H9 (cell line): ENCODE measurements around the gene DHX30. TPM values are rescaled to one million over a fixed set of nuclear protein-coding genes. Genes with fewer than 3 reads are reported as not detected.

Source experiments
- DNase-seq: peaks from one replicate; pipeline ENCODE4 v3.0.0-alpha.2; 2017
- H2AFZ ChIP-seq: one replicate; pipeline ENCODE4 v1.6.1; 2013; ENCODE audit warnings: mild to moderate bottlenecking, low read length, control low read depth, moderate library complexity
- H2AK5ac ChIP-seq: 2 replicates; pipeline ENCODE4 v1.6.1; 2013; ENCODE audit warnings: low read length, control low read depth, mixed read lengths; ENCODE audit not compliant: insufficient read length
- H2BK120ac ChIP-seq: one replicate; pipeline ENCODE4 v1.6.1; 2013; ENCODE audit warnings: low read depth, mild to moderate bottlenecking, low read length, control low read depth, inconsistent platforms; ENCODE audit not compliant: poor library complexity, severe bottlenecking
- H2BK12ac ChIP-seq: 2 replicates; pipeline ENCODE4 v1.6.1; 2013; ENCODE audit warnings: low read length, control low read depth, mixed read lengths, low read depth; ENCODE audit not compliant: insufficient read length
- H2BK15ac ChIP-seq: 2 replicates; pipeline ENCODE4 v1.6.1; 2013; ENCODE audit warnings: low read depth, low read length, control low read depth
- H2BK20ac ChIP-seq: one replicate; pipeline ENCODE4 v1.6.1; 2013; ENCODE audit warnings: low read depth, mild to moderate bottlenecking, low read length, control low read depth, inconsistent platforms; ENCODE audit not compliant: poor library complexity, severe bottlenecking
- H2BK5ac ChIP-seq: 2 replicates; pipeline ENCODE4 v1.6.1; 2013; ENCODE audit warnings: low read length, control low read depth, mixed read lengths; ENCODE audit not compliant: insufficient read length
- H3K14ac ChIP-seq: 2 replicates; pipeline ENCODE4 v1.6.1; 2013; ENCODE audit warnings: low read length, control low read depth; ENCODE audit not compliant: insufficient read depth
- H3K18ac ChIP-seq: 2 replicates; pipeline ENCODE4 v1.6.1; 2013; ENCODE audit warnings: low read depth, mild to moderate bottlenecking, mixed read lengths, low read length, control low read depth; ENCODE audit not compliant: insufficient read length
- H3K23ac ChIP-seq: 2 replicates; pipeline ENCODE4 v1.6.1; 2013; ENCODE audit warnings: low read length, control low read depth, mixed read lengths, low read depth; ENCODE audit not compliant: insufficient read length
- H3K23me2 ChIP-seq: 2 replicates; pipeline ENCODE4 v1.6.1; 2013; ENCODE audit warnings: low read depth, mild to moderate bottlenecking, mixed read lengths, low read length, control low read depth; ENCODE audit not compliant: insufficient read length, poor library complexity, severe bottlenecking
- H3K27ac ChIP-seq: 2 replicates; pipeline ENCODE4 v1.5.1; 2013; ENCODE audit warnings: low read length, control low read depth, mixed read lengths, low read depth; ENCODE audit not compliant: insufficient read length
- H3K27me3 ChIP-seq: 2 replicates; pipeline ENCODE4 v1.6.1; 2013; ENCODE audit warnings: low read length, control low read depth, inconsistent platforms; ENCODE audit not compliant: insufficient read depth
- H3K4ac ChIP-seq: 2 replicates; pipeline ENCODE4 v1.6.1; 2013; ENCODE audit warnings: low read depth, mild to moderate bottlenecking, control low read depth, inconsistent platforms, low read length, moderate library complexity
- H3K4me1 ChIP-seq: 2 replicates; pipeline ENCODE4 v1.6.1; 2013; ENCODE audit warnings: low read length, control low read depth, inconsistent platforms; ENCODE audit not compliant: insufficient read depth
- H3K4me2 ChIP-seq: 2 replicates; pipeline ENCODE4 v1.6.1; 2013; ENCODE audit warnings: low read length, control low read depth, mixed read lengths; ENCODE audit not compliant: insufficient read length, insufficient read depth
- H3K56ac ChIP-seq: 2 replicates; pipeline ENCODE4 v1.6.1; 2013; ENCODE audit warnings: low read depth, mild to moderate bottlenecking, mixed read lengths, low read length, control low read depth; ENCODE audit not compliant: insufficient read length
- H3K79me1 ChIP-seq: 2 replicates; pipeline ENCODE4 v1.6.1; 2013; ENCODE audit warnings: low read depth, mild to moderate bottlenecking, moderate library complexity, low read length, control low read depth, inconsistent platforms; ENCODE audit not compliant: insufficient read depth, poor library complexity, severe bottlenecking
- H3K79me2 ChIP-seq: 2 replicates; pipeline ENCODE4 v1.6.1; 2013; ENCODE audit warnings: low read length, control low read depth, inconsistent platforms; ENCODE audit not compliant: insufficient read depth
- H3K9ac ChIP-seq: 2 replicates; pipeline ENCODE4 v1.6.1; 2013; ENCODE audit warnings: low read length, control low read depth, mixed read lengths; ENCODE audit not compliant: insufficient read length; ENCODE audit errors: extremely low read depth
- H3K9me3 ChIP-seq: one replicate; pipeline ENCODE4 v1.6.1; 2013; ENCODE audit warnings: low read depth, low read length, inconsistent platforms; ENCODE audit not compliant: control insufficient read depth
- H3T11ph ChIP-seq: one replicate; pipeline ENCODE4 v1.6.1; 2013; ENCODE audit warnings: mild to moderate bottlenecking, low read length, control low read depth, inconsistent platforms
- H4K20me1 ChIP-seq: one replicate; pipeline ENCODE4 v1.6.1; 2013; ENCODE audit not compliant: control insufficient read depth, insufficient read length, insufficient read depth
- H4K5ac ChIP-seq: 2 replicates; pipeline ENCODE4 v1.6.1; 2013; ENCODE audit warnings: low read depth, mild to moderate bottlenecking, mixed read lengths, low read length, control low read depth; ENCODE audit not compliant: insufficient read length
- H4K8ac ChIP-seq: replicated peaks from 2 replicates; pipeline ENCODE4 v1.6.1; 2013; ENCODE audit warnings: low read length, control low read depth, mixed read lengths, low read depth; ENCODE audit not compliant: insufficient read length
- H4K91ac ChIP-seq: 2 replicates; pipeline ENCODE4 v1.6.1; 2013; ENCODE audit warnings: low read depth, mild to moderate bottlenecking, moderate library complexity, mixed read lengths, low read length, control low read depth; ENCODE audit not compliant: insufficient read length
- H3K27ac Mint-ChIP-seq, 3 experiments: 2 replicates in 2 of 3; 3 replicates in 1 of 3; pipeline ENCODE4 v1.8.0; 2020 to 2021; ENCODE audit warnings: mixed read lengths in 3 of 3, mild to moderate bottlenecking in 1 of 3, moderate library complexity in 1 of 3
- H3K27me3 Mint-ChIP-seq: 2 replicates; pipeline ENCODE4 v1.8.0; 2021; ENCODE audit warnings: low read depth, mild to moderate bottlenecking, moderate library complexity, mixed read lengths
- H3K36me3 Mint-ChIP-seq, 3 experiments: 2 replicates in 2 of 3; 3 replicates in 1 of 3; pipeline ENCODE4 v1.8.0; 2020 to 2021; ENCODE audit warnings: low read depth in 3 of 3, mixed read lengths in 3 of 3; ENCODE audit not compliant: insufficient read depth in 1 of 3
- H3K4me1 Mint-ChIP-seq, 2 experiments: 2 replicates each; pipeline ENCODE4 v1.8.0; 2020; ENCODE audit warnings: mixed read lengths in 2 of 2
- H3K4me3 Mint-ChIP-seq, 2 experiments: 2 replicates in 1 of 2; 3 replicates in 1 of 2; pipeline ENCODE4 v1.8.0; 2020 to 2021; ENCODE audit warnings: mild to moderate bottlenecking in 2 of 2, mixed read lengths in 2 of 2, moderate library complexity in 1 of 2
- H3K9me3 Mint-ChIP-seq, 2 experiments: 2 replicates in 1 of 2; 3 replicates in 1 of 2; pipeline ENCODE4 v1.8.0; 2020; ENCODE audit warnings: mild to moderate bottlenecking in 2 of 2, mixed read lengths in 2 of 2, moderate library complexity in 1 of 2
- WGBS: extraction: QIAGEN DNeasy Blood & Tissue Kit; methylation state at CpG from one replicate; pipeline ENCODE4 v1.1.7; 2013; ENCODE audit warnings: missing lambda C conversion rate, low lambda C conversion rate, mixed read lengths; ENCODE audit not compliant: insufficient read length; ENCODE audit errors: extremely low coverage; 5-methylcytosine and 5-hydroxymethylcytosine counted together
- total RNA-seq: library from RNA; stranded (reverse); gene quantifications from 2 replicates; pipeline ENCODE4 v1.2.1, GENCODE V29; 2021
- TF ChIP-seq, protein P1 (sequence below): fragments of 200-600 bp; sonication (generic); conservative IDR thresholded peaks from 3 replicates; pipeline ENCODE4 v1.8.0; 2021; ENCODE audit warnings: antibody characterized with exemption, mild to moderate bottlenecking

DHX30 gene
- total RNA-seq, 1 experiment from 2014 or later = 107 TPM

DNA sequence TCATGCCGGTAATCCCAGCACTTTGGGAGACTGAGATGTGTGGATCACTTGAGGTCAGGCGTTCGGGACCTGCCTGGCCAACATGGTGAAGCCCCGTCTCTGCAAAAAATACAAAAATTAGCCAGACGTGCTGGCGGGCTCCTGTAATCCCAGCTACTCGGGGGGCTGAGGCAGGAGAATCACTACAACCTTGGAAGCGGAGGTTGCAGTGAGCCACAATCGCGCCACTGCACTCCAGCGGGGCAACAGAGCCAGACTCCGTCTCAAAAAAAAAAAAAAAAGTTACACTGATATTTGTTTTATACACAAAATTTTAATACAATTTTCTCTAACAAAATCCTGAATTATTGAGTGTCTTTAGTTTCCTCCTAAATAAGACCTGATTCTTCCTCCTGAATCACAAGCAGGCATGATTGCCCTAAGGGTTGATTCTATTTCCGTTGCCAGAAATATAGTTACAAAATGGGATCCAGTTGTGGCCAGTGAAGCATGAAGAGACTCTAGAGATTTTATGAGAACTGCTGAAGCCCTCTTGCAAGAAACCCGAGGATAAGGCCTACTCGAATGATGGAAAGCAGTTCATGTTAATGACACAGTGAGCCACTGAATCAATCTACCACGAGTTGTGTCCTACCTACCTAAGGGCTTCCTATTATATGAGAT is 11.6 kb upstream of the DHX30 start:
- no CpG with 5 or more reads among the region's 16 CpGs for WGBS

More for the DNA sequence above, 11.6 kb upstream of the DHX30 start:
- Histone ChIP-seq H3K23me2 (no peaks in the 10 kb centered on the region), H2BK5ac (no peak overlapping the region), H3K4me1 (no peaks in the 10 kb centered on the region), H3K9ac (no peak overlapping the region), H4K20me1 (no peaks in the 10 kb centered on the region), H4K8ac (no peak overlapping the region), H2BK120ac (no peak overlapping the region), H3K27me3 (no peaks in the 10 kb centered on the region), H2AFZ (no peak overlapping the region), H3K56ac (no peak overlapping the region), H3T11ph (no peak overlapping the region), H3K79me1 (no peaks in the 10 kb centered on the region), H3K18ac (no peak overlapping the region), H3K14ac (no peak overlapping the region), H2BK12ac (no peak overlapping the region), H2BK20ac (no peak overlapping the region), H3K4me2 (no peak overlapping the region), H4K5ac (no peak overlapping the region), H2BK15ac (no peak overlapping the region), H3K23ac (no peak overlapping the region), H2AK5ac (no peak overlapping the region), H3K27ac (no peak overlapping the region), H4K91ac (no peak overlapping the region), H3K4ac (no peak overlapping the region), H3K9me3 (no peaks in the 10 kb centered on the region), H3K79me2 (no peaks in the 10 kb centered on the region)
- Mint-ChIP-seq H3K27me3 (no peaks in the 10 kb centered on the region), H3K4me3 (no peak overlapping the region), H3K27ac (no peak overlapping the region), H3K4me1 (no peaks in the 10 kb centered on the region), H3K9me3 (peaks cover 6 to 7% of the 10 kb centered on the region in 2 experiments; a peak in 2 of 5 replicates), H3K36me3 (no peaks in the 10 kb centered on the region; a peak in 1 of 7 replicates)
- no peak for DNase-seq
- TF ChIP-seq, protein P1, sequence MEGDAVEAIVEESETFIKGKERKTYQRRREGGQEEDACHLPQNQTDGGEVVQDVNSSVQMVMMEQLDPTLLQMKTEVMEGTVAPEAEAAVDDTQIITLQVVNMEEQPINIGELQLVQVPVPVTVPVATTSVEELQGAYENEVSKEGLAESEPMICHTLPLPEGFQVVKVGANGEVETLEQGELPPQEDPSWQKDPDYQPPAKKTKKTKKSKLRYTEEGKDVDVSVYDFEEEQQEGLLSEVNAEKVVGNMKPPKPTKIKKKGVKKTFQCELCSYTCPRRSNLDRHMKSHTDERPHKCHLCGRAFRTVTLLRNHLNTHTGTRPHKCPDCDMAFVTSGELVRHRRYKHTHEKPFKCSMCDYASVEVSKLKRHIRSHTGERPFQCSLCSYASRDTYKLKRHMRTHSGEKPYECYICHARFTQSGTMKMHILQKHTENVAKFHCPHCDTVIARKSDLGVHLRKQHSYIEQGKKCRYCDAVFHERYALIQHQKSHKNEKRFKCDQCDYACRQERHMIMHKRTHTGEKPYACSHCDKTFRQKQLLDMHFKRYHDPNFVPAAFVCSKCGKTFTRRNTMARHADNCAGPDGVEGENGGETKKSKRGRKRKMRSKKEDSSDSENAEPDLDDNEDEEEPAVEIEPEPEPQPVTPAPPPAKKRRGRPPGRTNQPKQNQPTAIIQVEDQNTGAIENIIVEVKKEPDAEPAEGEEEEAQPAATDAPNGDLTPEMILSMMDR = no peak
